Ovary (tissue), 9 donors: ENCODE measurements around the gene PRF1. TPM values are rescaled to one million over a fixed set of nuclear protein-coding genes. Genes with fewer than 3 reads are reported as not detected.

Experiments used
- DNase-seq, 5 donors: peaks; one replicate each; pipeline ENCODE4 v3.0.0-alpha.2; 2019 to 2020
- H3K27ac ChIP-seq, 2 donors: fragments of 200-600 bp; one replicate each; pipeline versions ENCODE4 v1.5.1 to v1.8.0; 2019 to 2022
- H3K27me3 ChIP-seq: fragments of 200-600 bp; one replicate; pipeline ENCODE4 v1.8.0; 2022
- H3K36me3 ChIP-seq: fragments of 200-600 bp; sonication (generic); one replicate; pipeline ENCODE4 v1.5.1; 2019
- H3K4me1 ChIP-seq: one replicate; pipeline ENCODE4 v1.8.1; 2013; ENCODE audit warnings: mild to moderate bottlenecking, moderate library complexity; ENCODE audit not compliant: insufficient read depth
- H3K4me3 ChIP-seq: fragments of 200-600 bp; sonication (generic); one replicate; pipeline ENCODE4 v1.5.1; 2017
- H3K9me3 ChIP-seq, 2 donors: fragments of 200-600 bp in 1 of 2; sonication (generic) in 1 of 2; one replicate each; pipeline versions ENCODE4 v1.5.1 to v1.8.1; 2013 to 2019; ENCODE audit warnings: mild to moderate bottlenecking in 1 of 2, moderate library complexity in 1 of 2
- CTCF ChIP-seq, 3 donors: fragments of 450-650 bp in 2 of 3; fragments of 200-600 bp in 1 of 3; IDR thresholded peaks; one replicate each; pipeline versions ENCODE4 v1.5.1 to v1.8.0; 2016 to 2022; ENCODE audit warnings: antibody characterized with exemption in 3 of 3, mild to moderate bottlenecking in 1 of 3
- EP300 ChIP-seq: sonication (generic); formaldehyde crosslinking; IDR thresholded peaks from one replicate; pipeline ENCODE4 v1.6.1; 2017; ENCODE audit warnings: antibody characterized with exemption
- POLR2A ChIP-seq: fragments of 450-650 bp; IDR thresholded peaks from one replicate; pipeline ENCODE4 v1.6.1; 2017; ENCODE audit warnings: antibody characterized with exemption, mild to moderate bottlenecking, moderate library complexity
- WGBS, 3 donors: extraction: QIAGEN DNeasy Blood & Tissue Kit in 1 of 3; methylation state at CpG; one replicate each; pipeline versions ENCODE4 v1.1.5 to v1.1.7; 2013 to 2017; 5-methylcytosine and 5-hydroxymethylcytosine counted together
- intact Hi-C, 4 donors: fragments of 100-400 bp; cut with DNase I; formaldehyde crosslinking; loops; one replicate each; pipeline versions ENCODE4 v1.11.0 to v1.15.1; 2022 to 2023
- polyA plus RNA-seq, 2 donors: library from polyadenylated mRNA; stranded (reverse); fragments of 200-250 nt in 1 of 2; fragments of 350-450 nt in 1 of 2; fragmentation: Illumina TruSeq in 1 of 2; extraction: RNeasy Lipid Tissue Mini Kit (QIAGEN cat#74804) in 1 of 2; gene quantifications; one replicate each; pipeline ENCODE4 v1.2.3, GENCODE V29; 2013 to 2014
- total RNA-seq, 7 donors: library from RNA; depleted of rRNA in 2 of 7; stranded (reverse); fragments of >200 nt in 2 of 7; fragmentation: NEBNext Ultra II Directional in 3 of 7; extraction: Animal tissue kit (Norgen Biotek cat#: 25700) in 3 of 7; gene quantifications; one replicate each; pipeline versions ENCODE4 v1.1.0 to v1.2.4, GENCODE V29; 2016 to 2023
- donor health status: DM: no; HTN: no; CAD: no; lungs with moderate emphysema.
- donor health status: DM: no; HTN: no; CAD: no.
- donor health status: Bipolar disorder and iron deficiency.
- donor health status: DM: yes; HTN: yes; CAD: no.
- donor health status: DM: no; HTN: no; CAD: no.
- donor health status: DM: yes; HTN: yes; CAD: no.

The PRF1 gene
- total and polyA plus RNA-seq, 9 donors: 0.58 to 5.1 (median 1.3) TPM

- WGBS, 3 donors: 77 to 84% (median 82%) methylated on average over 6 of the region's 6 CpGs
- no peaks in the 10 kb centered on the region for H3K27me3 ChIP-seq
- H3K4me3 ChIP-seq: no peak overlapping the region
- DNase-seq: peak in 1 of 5 donors; percentile 21
- H3K4me1 ChIP-seq: no peaks in the 10 kb centered on the region
- no peaks in the 10 kb centered on the region for H3K9me3 ChIP-seq
- intact Hi-C loops: no loop called here
- H3K36me3 ChIP-seq: no peaks in the 10 kb centered on the region
- H3K27ac ChIP-seq: no peak overlapping the region
- TF ChIP-seq CTCF (IDR thresholded peaks at IDR 0.05): no peak
- TF ChIP-seq POLR2A: no peak
- no peak for TF ChIP-seq EP300
Observed at GRCh38 chr10:70564901-70565351, 37.6 kb downstream of the PRF1 start.

- DNase-seq: peak in 1 of 5 donors; percentile 18
- TF ChIP-seq CTCF (IDR thresholded peaks at IDR 0.05): no peak
- no peak for TF ChIP-seq EP300
- no peak for TF ChIP-seq POLR2A
Observed at GRCh38 chr10:70564113-70564725, 38.3 kb downstream of the PRF1 start.

GRCh38 chr10:70563230-70563629, 39.3 kb downstream of the PRF1 start:
- intact Hi-C loops: no loop called here
- peak in 2 of 5 donors; percentile 16 to 32 for DNase-seq
- TF ChIP-seq EP300 (no peak), CTCF (IDR thresholded peaks at IDR 0.05) (no peak), POLR2A (no peak)
- H3K9me3 ChIP-seq: no peaks in the 10 kb centered on the region
- H3K4me3 ChIP-seq: no peak overlapping the region
- no peak overlapping the region for H3K27ac ChIP-seq
- peaks cover 5% of the 10 kb centered on the region for H3K4me1 ChIP-seq
- H3K36me3 ChIP-seq: no peaks in the 10 kb centered on the region
- no peaks in the 10 kb centered on the region for H3K27me3 ChIP-seq
- 38 to 48% (median 45%) methylated on average over 7 of the region's 7 CpGs for WGBS, 3 donors

More at GRCh38 chr10:70564113-70564725, 38.3 kb downstream of the PRF1 start:
- Histone ChIP-seq H3K27me3 (no peaks in the 10 kb centered on the region), H3K4me1 (peaks cover 3% of the 10 kb centered on the region), H3K36me3 (no peaks in the 10 kb centered on the region), H3K9me3 (no peaks in the 10 kb centered on the region), H3K4me3 (no peak overlapping the region), H3K27ac (no peak overlapping the region)
- intact Hi-C loops: no loop called here
- WGBS, 3 donors: 93 to 96% (median 94%) methylated on average over 21 of the region's 21 CpGs

GRCh38 chr10:70562036-70562755, 40.3 kb downstream of the PRF1 start:
- no peaks in the 10 kb centered on the region for H3K27me3 ChIP-seq
- TF ChIP-seq POLR2A (no peak), CTCF (IDR thresholded peaks at IDR 0.05) (no peak), EP300 (no peak)
- H3K4me1 ChIP-seq: peaks cover 5% of the 10 kb centered on the region
- peak in 1 of 5 donors; percentile 25 for DNase-seq
- no peaks in the 10 kb centered on the region for H3K9me3 ChIP-seq
- 63 to 85% (median 81%) methylated on average over 14 to 15 of the region's 15 CpGs for WGBS, 3 donors
- H3K36me3 ChIP-seq: no peaks in the 10 kb centered on the region
- no peak overlapping the region for H3K4me3 ChIP-seq
- intact Hi-C loops: no loop called here
- no peak overlapping the region for H3K27ac ChIP-seq
